Progenitor cell of endocrine pancreas (in vitro differentiated cells): ENCODE measurements around the gene MTUS2. TPM values are rescaled to one million over a fixed set of nuclear protein-coding genes. Genes with fewer than 3 reads are reported as not detected.

Source experiments
- DNase-seq: peaks from one replicate; pipeline ENCODE4 v3.0.0; 2021; ENCODE audit warnings: low spot score; ENCODE audit not compliant: unreplicated experiment
- H3K27ac Mint-ChIP-seq: 2 replicates; pipeline ENCODE4 v1.8.0; 2021; ENCODE audit warnings: mild to moderate bottlenecking, moderate library complexity, mixed read lengths
- H3K27me3 Mint-ChIP-seq: 2 replicates; pipeline ENCODE4 v1.8.0; 2021; ENCODE audit warnings: mixed read lengths
- H3K36me3 Mint-ChIP-seq: 2 replicates; pipeline ENCODE4 v1.8.0; 2022; ENCODE audit warnings: mixed read lengths; ENCODE audit not compliant: insufficient read depth
- H3K4me1 Mint-ChIP-seq: 2 replicates; pipeline ENCODE4 v1.8.0; 2021; ENCODE audit warnings: low read depth, mixed read lengths
- H3K4me3 Mint-ChIP-seq: 2 replicates; pipeline ENCODE4 v1.8.0; 2021; ENCODE audit warnings: low read depth, mild to moderate bottlenecking, moderate library complexity, mixed read lengths
- H3K9me3 Mint-ChIP-seq: 2 replicates; pipeline ENCODE4 v1.8.0; 2021; ENCODE audit warnings: low read depth, mixed read lengths
- total RNA-seq: library from RNA; stranded (reverse); gene quantifications from 2 replicates; pipeline ENCODE4 v1.2.1, GENCODE V29; 2021
- TF ChIP-seq, protein P1 (sequence below): fragments of 200-600 bp; sonication (generic); IDR thresholded peaks from one replicate; pipeline ENCODE4 v1.5.0; 2021; ENCODE audit warnings: antibody characterized with exemption, mild to moderate bottlenecking; ENCODE audit not compliant: unreplicated experiment

Gene MTUS2
- total RNA-seq, 1 donor from 2014 or later, result 9.3 TPM

DNA sequence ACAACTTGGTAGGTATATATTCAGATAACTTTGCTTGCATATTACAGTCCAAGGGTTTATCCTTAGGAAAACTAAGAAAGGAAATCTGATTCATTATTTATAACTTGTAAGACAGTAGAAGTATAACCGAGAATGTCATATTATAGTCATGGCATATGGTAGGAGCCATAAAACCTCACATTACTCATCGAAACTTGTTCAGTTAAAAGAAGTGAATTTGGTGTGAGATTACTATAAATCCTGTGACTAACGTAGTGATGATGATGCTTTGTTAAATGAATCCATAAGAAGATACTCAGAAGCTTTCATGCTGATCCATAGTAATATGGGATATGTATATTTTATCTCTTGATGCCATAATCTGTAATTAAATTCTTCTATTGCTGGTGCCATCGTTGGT is 57.3 kb downstream of the MTUS2 start:
- Mint-ChIP-seq H3K9me3 (peaks cover 22% of the 10 kb centered on the region), H3K27me3 (no peaks in the 10 kb centered on the region), H3K27ac (no peak overlapping the region), H3K36me3 (no peaks in the 10 kb centered on the region), H3K4me1 (peaks cover 2% of the 10 kb centered on the region), H3K4me3 (no peak overlapping the region)
- TF ChIP-seq, protein P1, sequence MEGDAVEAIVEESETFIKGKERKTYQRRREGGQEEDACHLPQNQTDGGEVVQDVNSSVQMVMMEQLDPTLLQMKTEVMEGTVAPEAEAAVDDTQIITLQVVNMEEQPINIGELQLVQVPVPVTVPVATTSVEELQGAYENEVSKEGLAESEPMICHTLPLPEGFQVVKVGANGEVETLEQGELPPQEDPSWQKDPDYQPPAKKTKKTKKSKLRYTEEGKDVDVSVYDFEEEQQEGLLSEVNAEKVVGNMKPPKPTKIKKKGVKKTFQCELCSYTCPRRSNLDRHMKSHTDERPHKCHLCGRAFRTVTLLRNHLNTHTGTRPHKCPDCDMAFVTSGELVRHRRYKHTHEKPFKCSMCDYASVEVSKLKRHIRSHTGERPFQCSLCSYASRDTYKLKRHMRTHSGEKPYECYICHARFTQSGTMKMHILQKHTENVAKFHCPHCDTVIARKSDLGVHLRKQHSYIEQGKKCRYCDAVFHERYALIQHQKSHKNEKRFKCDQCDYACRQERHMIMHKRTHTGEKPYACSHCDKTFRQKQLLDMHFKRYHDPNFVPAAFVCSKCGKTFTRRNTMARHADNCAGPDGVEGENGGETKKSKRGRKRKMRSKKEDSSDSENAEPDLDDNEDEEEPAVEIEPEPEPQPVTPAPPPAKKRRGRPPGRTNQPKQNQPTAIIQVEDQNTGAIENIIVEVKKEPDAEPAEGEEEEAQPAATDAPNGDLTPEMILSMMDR, result no peak
- DNase-seq, result no peak

DNA sequence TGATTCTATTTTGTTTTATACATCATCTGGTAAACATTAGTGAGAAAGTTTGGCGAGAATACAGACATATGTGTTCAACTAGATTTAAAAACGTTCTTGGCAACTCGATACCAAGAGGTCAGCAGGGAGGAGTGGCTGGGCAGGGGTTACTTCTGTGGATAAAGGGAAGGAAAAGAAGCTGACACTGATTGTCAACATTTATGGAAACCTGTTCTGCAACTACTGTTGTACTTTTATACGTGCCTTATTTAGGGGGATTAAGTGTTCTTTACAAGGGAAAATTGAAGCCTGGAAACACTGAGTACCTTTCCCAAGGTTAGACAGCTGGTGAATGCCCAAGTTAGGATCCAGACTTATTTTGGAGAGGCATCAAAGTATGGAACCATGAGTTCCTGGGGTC is 65.0 kb downstream of the MTUS2 start:
- no peak overlapping the region for H3K4me3 Mint-ChIP-seq
- TF ChIP-seq, protein P1, result no peak
- peaks cover 7% of the 10 kb centered on the region for H3K4me1 Mint-ChIP-seq
- no peaks in the 10 kb centered on the region for H3K36me3 Mint-ChIP-seq
- no peak for DNase-seq
- H3K27me3 Mint-ChIP-seq, result no peaks in the 10 kb centered on the region
- no peak overlapping the region for H3K27ac Mint-ChIP-seq
- no peaks in the 10 kb centered on the region for H3K9me3 Mint-ChIP-seq

DNA sequence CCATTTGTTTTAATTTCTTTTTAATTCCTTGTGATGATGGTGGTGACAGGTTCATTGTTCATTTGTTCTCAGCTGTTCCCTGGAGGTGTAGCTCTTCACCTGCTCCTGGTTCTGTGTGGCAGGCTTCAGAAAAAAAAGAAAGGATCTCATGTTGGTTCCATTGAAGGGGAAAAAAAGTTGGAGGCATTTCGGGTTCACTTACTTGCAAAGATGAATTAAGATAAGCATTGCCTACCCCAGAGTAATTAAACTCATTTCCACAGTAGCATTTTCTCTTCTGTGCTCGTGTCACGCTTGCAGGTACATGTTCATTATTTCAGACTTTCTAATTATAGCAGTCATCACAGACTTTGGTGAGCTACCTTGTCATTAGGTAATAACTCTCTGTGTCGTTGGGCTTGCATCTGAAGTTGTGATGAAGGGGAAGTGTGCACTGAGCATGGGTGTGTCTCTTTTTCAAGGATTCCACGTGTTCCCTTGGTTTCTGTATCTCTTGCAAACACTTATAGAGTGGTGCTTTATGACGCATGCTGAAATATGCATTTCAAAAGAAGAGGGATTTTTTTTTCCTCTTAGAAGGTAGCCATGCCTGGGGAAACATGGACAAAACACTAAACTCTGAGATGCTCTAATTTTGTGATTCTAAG is 69.1 kb downstream of the MTUS2 start:
- no peak for DNase-seq
- no peaks in the 10 kb centered on the region for H3K9me3 Mint-ChIP-seq
- no peaks in the 10 kb centered on the region for H3K27me3 Mint-ChIP-seq
- peaks cover 5% of the 10 kb centered on the region for H3K4me1 Mint-ChIP-seq
- H3K4me3 Mint-ChIP-seq, result no peak overlapping the region
- TF ChIP-seq, protein P1, result no peak
- no peaks in the 10 kb centered on the region for H3K36me3 Mint-ChIP-seq
- H3K27ac Mint-ChIP-seq, result no peak overlapping the region

DNA sequence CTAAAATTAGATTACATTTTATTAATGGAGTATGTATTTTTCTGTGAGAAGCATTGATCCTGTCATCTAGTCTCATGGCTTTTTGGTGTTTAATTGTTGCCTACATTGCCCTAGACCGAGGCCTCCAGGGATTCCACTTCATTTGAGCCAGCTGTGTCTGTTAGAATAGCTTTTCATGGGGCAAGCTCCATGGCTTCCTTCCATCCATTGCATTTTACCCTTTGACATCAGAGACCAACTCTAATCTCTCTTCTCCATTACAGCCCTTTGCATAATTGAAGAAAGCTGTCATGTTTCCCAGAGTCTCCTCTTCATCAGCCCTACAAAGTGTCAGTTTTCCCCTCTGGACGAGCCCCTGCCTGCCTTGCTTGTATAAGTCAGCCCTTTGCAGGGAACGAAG is 70.6 kb downstream of the MTUS2 start:
- no peaks in the 10 kb centered on the region for H3K4me1 Mint-ChIP-seq
- H3K27me3 Mint-ChIP-seq, result no peaks in the 10 kb centered on the region
- no peak overlapping the region for H3K4me3 Mint-ChIP-seq
- no peak for DNase-seq
- TF ChIP-seq, protein P1, result no peak
- no peak overlapping the region for H3K27ac Mint-ChIP-seq
- no peaks in the 10 kb centered on the region for H3K36me3 Mint-ChIP-seq
- H3K9me3 Mint-ChIP-seq, result peaks cover 3% of the 10 kb centered on the region

DNA sequence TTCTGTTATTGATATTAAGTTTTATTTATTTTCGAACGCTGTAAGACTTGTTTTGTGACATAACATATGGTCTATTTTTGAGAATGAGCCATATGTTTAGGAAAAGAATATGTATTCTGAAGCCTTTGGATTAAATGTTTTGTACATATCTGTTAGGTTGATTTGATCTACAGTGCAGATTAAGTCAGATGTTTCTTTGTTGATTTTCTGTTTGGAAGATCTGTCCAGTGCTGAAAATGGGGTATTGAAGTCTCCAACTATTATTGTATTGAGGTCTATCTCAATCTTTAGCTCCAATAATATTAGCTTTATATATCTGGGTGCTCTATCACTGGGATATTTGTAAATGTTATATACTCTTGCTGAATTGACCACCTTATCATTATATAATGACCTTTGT is 97.9 kb downstream of the MTUS2 start:
- Mint-ChIP-seq H3K4me1 (peaks cover 2% of the 10 kb centered on the region), H3K36me3 (peaks cover 5% of the 10 kb centered on the region), H3K27me3 (no peaks in the 10 kb centered on the region), H3K27ac (no peak overlapping the region), H3K4me3 (no peak overlapping the region), H3K9me3 (peaks cover 64% of the 10 kb centered on the region)
- TF ChIP-seq, protein P1, result no peak
- DNase-seq, result no peak
